ENCODE results near the gene ANKS1A.

The ANKS1A gene

GRCh38 chr6:35051396-35051795 lies 162.3 kb downstream of the ANKS1A start:
- in situ Hi-C loops (cut with MboI; ENCODE audit: low sequenced_read_pairs): no loop called here

- in situ Hi-C loops (cut with MboI; ENCODE audit: low sequenced_read_pairs): no loop called here
These were observed 163.0 kb downstream of the ANKS1A start for GRCh38 chr6:35051997-35052583.

GRCh38 chr6:35052694-35053565 lies 163.9 kb downstream of the ANKS1A start:
- in situ Hi-C loops (cut with MboI; ENCODE audit: low sequenced_read_pairs): no loop called here

GRCh38 chr6:35053701-35054100 lies 164.6 kb downstream of the ANKS1A start:
- in situ Hi-C loops (cut with MboI; ENCODE audit: low sequenced_read_pairs): no loop called here

GRCh38 chr6:35054106-35054742 lies 165.2 kb downstream of the ANKS1A start:
- in situ Hi-C loops (cut with MboI; ENCODE audit: low sequenced_read_pairs): no loop called here

GRCh38 chr6:35054743-35055130 lies 165.7 kb downstream of the ANKS1A start:
- in situ Hi-C loops (cut with MboI; ENCODE audit: low sequenced_read_pairs): no loop called here

GRCh38 chr6:35055891-35056290 lies 166.8 kb downstream of the ANKS1A start:
- in situ Hi-C loops (cut with MboI; ENCODE audit: low sequenced_read_pairs): no loop called here

GRCh38 chr6:35056952-35057351 lies 167.9 kb downstream of the ANKS1A start:
- in situ Hi-C loops (cut with MboI; ENCODE audit: low sequenced_read_pairs): no loop called here

GRCh38 chr6:35057449-35058357 lies 168.6 kb downstream of the ANKS1A start:
- in situ Hi-C loops (cut with MboI; ENCODE audit: low sequenced_read_pairs): no loop called here

- in situ Hi-C loops (cut with MboI; ENCODE audit: low sequenced_read_pairs): no loop called here
These were observed 169.3 kb downstream of the ANKS1A start for GRCh38 chr6:35058358-35058675.

- in situ Hi-C loops (cut with MboI; ENCODE audit: low sequenced_read_pairs): no loop called here
These were observed 169.9 kb downstream of the ANKS1A start for GRCh38 chr6:35058865-35059522.

GRCh38 chr6:35059596-35060345 lies 170.7 kb downstream of the ANKS1A start:
- in situ Hi-C loops (cut with MboI; ENCODE audit: low sequenced_read_pairs): no loop called here

GRCh38 chr6:35061102-35061615 lies 172.1 kb downstream of the ANKS1A start:
- in situ Hi-C loops (cut with MboI; ENCODE audit: low sequenced_read_pairs): no loop called here

- in situ Hi-C loops (cut with MboI; ENCODE audit: low sequenced_read_pairs): no loop called here
These were observed 172.8 kb downstream of the ANKS1A start for GRCh38 chr6:35061651-35062410.

- in situ Hi-C loops (cut with MboI; ENCODE audit: low sequenced_read_pairs): no loop called here
These were observed 173.9 kb downstream of the ANKS1A start for GRCh38 chr6:35062676-35063574.

- in situ Hi-C loops (cut with MboI; ENCODE audit: low sequenced_read_pairs): no loop called here
These were observed 174.7 kb downstream of the ANKS1A start for GRCh38 chr6:35063701-35064280.

- in situ Hi-C loops (cut with MboI; ENCODE audit: low sequenced_read_pairs): no loop called here
These were observed 175.2 kb downstream of the ANKS1A start for GRCh38 chr6:35064290-35064689.

All from hTERT RPE-1 (cell line).